CD4-positive, alpha-beta T cell (primary cell): ENCODE data around the gene SYNPO2L. TPM values are rescaled to one million over a fixed set of nuclear protein-coding genes. Genes with fewer than 3 reads are reported as not detected.

Experiments used
- ATAC-seq: fragments of 200-7000 bp; cut with Tn5 transposase; one replicate; pipeline ENCODE4 v1.10.0; 2022; ENCODE audit warnings: mild to moderate bottlenecking; ENCODE audit not compliant: poor library complexity
- CTCF ChIA-PET: fragments of 350-600 bp; sonication (Branson Sonifier 250); formaldehyde crosslinking; loops from one replicate; lab custom pipeline; 2021; ENCODE audit warnings: antibody characterized with exemption, inconsistent platforms; lab: Charles Lee
- POLR2A ChIA-PET: fragments of 350-600 bp; sonication (Branson Sonifier 250); formaldehyde crosslinking; loops from one replicate; lab custom pipeline; 2021; ENCODE audit warnings: antibody characterized with exemption, inconsistent platforms; lab: Charles Lee
- DNase-seq, 14 experiments: peaks; one replicate each; pipeline ENCODE4 v3.0.0-alpha.2; 2013 to 2020; ENCODE audit warnings: mixed read lengths in 2 of 14
- H3K27ac ChIP-seq, 2 donors: one replicate each; pipeline versions ENCODE4 v1.5.1 to v1.7.0; 2013; ENCODE audit warnings: low read length in 2 of 2, low read depth in 1 of 2, mild to moderate bottlenecking in 1 of 2
- H3K27me3 ChIP-seq, 2 experiments: 1 replicate in 1 of 2; 2 replicates in 1 of 2; pipeline versions ENCODE4 v1.6.1 to v1.7.0; 2013; ENCODE audit warnings: low read length in 2 of 2, control low read depth in 1 of 2, mild to moderate bottlenecking in 1 of 2, moderate library complexity in 1 of 2; ENCODE audit not compliant: insufficient read depth in 2 of 2, control insufficient read depth in 1 of 2
- H3K36me3 ChIP-seq: one replicate; pipeline ENCODE4 v1.6.1; 2013; ENCODE audit warnings: low read length, control low read depth; ENCODE audit not compliant: insufficient read depth
- H3K4me1 ChIP-seq: one replicate; pipeline ENCODE4 v1.6.1; 2013; ENCODE audit warnings: low read length, control low read depth; ENCODE audit not compliant: insufficient read depth
- H3K4me3 ChIP-seq: one replicate; pipeline ENCODE4 v1.5.1; 2013; ENCODE audit warnings: mild to moderate bottlenecking, low read length, moderate library complexity
- H3K9me3 ChIP-seq, 2 experiments: 1 replicate in 1 of 2; 2 replicates in 1 of 2; pipeline versions ENCODE4 v1.6.1 to v1.7.0; 2013; ENCODE audit warnings: low read length in 2 of 2, mild to moderate bottlenecking in 2 of 2, control low read depth in 1 of 2, moderate library complexity in 1 of 2; ENCODE audit not compliant: control insufficient read depth in 1 of 2, insufficient read depth in 1 of 2
- H3K27ac Mint-ChIP-seq: one replicate; pipeline ENCODE4 v1.8.0; 2020; ENCODE audit warnings: mixed read lengths
- H3K27me3 Mint-ChIP-seq: one replicate; pipeline ENCODE4 v1.8.0; 2021; ENCODE audit warnings: mixed read lengths
- H3K36me3 Mint-ChIP-seq: one replicate; pipeline ENCODE4 v1.8.0; 2021; ENCODE audit warnings: low read depth, mixed read lengths
- H3K4me1 Mint-ChIP-seq: one replicate; pipeline ENCODE4 v1.8.0; 2021; ENCODE audit warnings: low read depth, mixed read lengths
- H3K4me3 Mint-ChIP-seq: one replicate; pipeline ENCODE4 v1.8.0; 2020; ENCODE audit warnings: mild to moderate bottlenecking, mixed read lengths
- H3K9me3 Mint-ChIP-seq: one replicate; pipeline ENCODE4 v1.8.0; 2020; ENCODE audit warnings: mixed read lengths
- intact Hi-C, 2 experiments: fragments of 100-400 bp; cut with DNase I in 1 of 2; cut with micrococcal nuclease in 1 of 2; formaldehyde crosslinking; loops; one replicate each; pipeline versions ENCODE4 v1.15.1 to v1.9.0; 2023 to 2025; cut with DNase I, micrococcal nuclease
- total RNA-seq, 174 experiments: library from RNA in 2 of 174; stranded (reverse) in 2 of 174; gene quantifications; one replicate each; pipeline ENCODE4 v1.2.3 and lab custom pipeline; 2021 to 2026
- TF ChIP-seq, protein P1 (sequence below): fragments of 200-600 bp; IDR thresholded peaks from one replicate; pipeline ENCODE4 v1.8.0; 2022; ENCODE audit warnings: antibody characterized with exemption, mild to moderate bottlenecking

The SYNPO2L gene
- total RNA-seq, 2 experiments from 2014 or later: not detected

DNA sequence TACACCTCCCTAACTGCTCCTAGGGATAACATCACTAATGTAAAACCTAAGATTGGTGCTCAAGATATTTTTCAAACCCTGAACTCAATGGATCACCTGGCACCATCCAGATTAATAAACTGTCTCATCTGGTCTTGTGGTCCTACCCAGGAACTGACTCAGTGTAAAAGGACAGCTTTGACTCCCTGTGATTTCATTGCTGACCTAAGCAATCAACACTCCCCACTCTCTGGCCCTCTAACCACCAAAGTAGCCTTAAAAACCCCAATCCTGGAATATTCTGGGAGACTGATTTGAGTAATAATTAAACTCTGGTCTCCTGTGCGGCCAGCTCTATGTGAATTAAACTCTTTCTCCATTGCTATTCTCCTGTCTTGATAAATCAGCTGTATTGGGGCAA lies 58.5 kb downstream of the SYNPO2L start:
- Mint-ChIP-seq H3K4me1 (peaks cover 6% of the 10 kb centered on the region), H3K4me3 (no peak overlapping the region)

More for the DNA sequence above, 58.5 kb downstream of the SYNPO2L start:
- intact Hi-C loops: no loop called here
- no peak for DNase-seq
- H3K27ac ChIP-seq: no peak overlapping the region
- H3K36me3 ChIP-seq: no peaks in the 10 kb centered on the region
- ChIA-PET CTCF (no interaction called here), POLR2A (interaction anchor here (0.9 kb wide), 1 partner anchor 30 kb away, joined by 3 read pairs; no protein-coding TSS in a partner anchor)
- Mint-ChIP-seq H3K27me3 (no peaks in the 10 kb centered on the region), H3K9me3 (no peaks in the 10 kb centered on the region), H3K27ac (no peak overlapping the region), H3K36me3 (no peaks in the 10 kb centered on the region)
- H3K4me3 ChIP-seq: no peak overlapping the region
- TF ChIP-seq, protein P1, sequence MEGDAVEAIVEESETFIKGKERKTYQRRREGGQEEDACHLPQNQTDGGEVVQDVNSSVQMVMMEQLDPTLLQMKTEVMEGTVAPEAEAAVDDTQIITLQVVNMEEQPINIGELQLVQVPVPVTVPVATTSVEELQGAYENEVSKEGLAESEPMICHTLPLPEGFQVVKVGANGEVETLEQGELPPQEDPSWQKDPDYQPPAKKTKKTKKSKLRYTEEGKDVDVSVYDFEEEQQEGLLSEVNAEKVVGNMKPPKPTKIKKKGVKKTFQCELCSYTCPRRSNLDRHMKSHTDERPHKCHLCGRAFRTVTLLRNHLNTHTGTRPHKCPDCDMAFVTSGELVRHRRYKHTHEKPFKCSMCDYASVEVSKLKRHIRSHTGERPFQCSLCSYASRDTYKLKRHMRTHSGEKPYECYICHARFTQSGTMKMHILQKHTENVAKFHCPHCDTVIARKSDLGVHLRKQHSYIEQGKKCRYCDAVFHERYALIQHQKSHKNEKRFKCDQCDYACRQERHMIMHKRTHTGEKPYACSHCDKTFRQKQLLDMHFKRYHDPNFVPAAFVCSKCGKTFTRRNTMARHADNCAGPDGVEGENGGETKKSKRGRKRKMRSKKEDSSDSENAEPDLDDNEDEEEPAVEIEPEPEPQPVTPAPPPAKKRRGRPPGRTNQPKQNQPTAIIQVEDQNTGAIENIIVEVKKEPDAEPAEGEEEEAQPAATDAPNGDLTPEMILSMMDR: no peak
- no peaks in the 10 kb centered on the region for H3K9me3 ChIP-seq
- no peaks in the 10 kb centered on the region for H3K4me1 ChIP-seq
- no peaks in the 10 kb centered on the region for H3K27me3 ChIP-seq
- ATAC-seq: no peak

Other genes starting within 250 kb of the SYNPO2L start
- gene ANXA7, start 242.0 kb downstream of the SYNPO2L start, total RNA-seq: 10 to 100 TPM; 77.7 to 79.6 TPM
- 1 to 10 TPM; 1.1 TPM for gene MSS51, start 222.5 kb downstream of the SYNPO2L start, total RNA-seq
- 10 to 100 TPM; 20.2 to 20.3 TPM for gene PPP3CB, start 160.0 kb downstream of the SYNPO2L start, total RNA-seq
- gene USP54, start 64.7 kb downstream of the SYNPO2L start, total RNA-seq: 1 to 10 TPM; 2.7 to 3.2 TPM
- gene MYOZ1, start 14.6 kb downstream of the SYNPO2L start, total RNA-seq: not detected
- gene AGAP5, start 42.1 kb upstream of the SYNPO2L start, total RNA-seq: 1 to 10 TPM; 4.9 to 5.1 TPM
- gene SEC24C, start 88.3 kb upstream of the SYNPO2L start, total RNA-seq: 10 to 100 TPM; 52.0 to 54.2 TPM
- gene CHCHD1, start 126.0 kb upstream of the SYNPO2L start, total RNA-seq: 1 to 10 TPM; 6.3 to 6.8 TPM
- 10 to 100 TPM; 66.4 to 70.7 TPM for gene ZSWIM8, start 129.6 kb upstream of the SYNPO2L start, total RNA-seq
- 100 to 1,000 TPM; 121 to 135 TPM for gene NDST2, start 155.6 kb upstream of the SYNPO2L start, total RNA-seq
- gene CAMK2G, start 218.5 kb upstream of the SYNPO2L start, total RNA-seq: 10 to 100 TPM; 34.4 to 38.4 TPM